Nephron (organoid): ENCODE results near the gene TESK2.

Experiments
- H3K27ac Mint-ChIP-seq, 3 experiments: 2 replicates each; pipeline ENCODE4 v1.8.0; 2020; ENCODE audit warnings: mixed read lengths in 3 of 3, mild to moderate bottlenecking in 2 of 3, moderate library complexity in 1 of 3
- H3K27me3 Mint-ChIP-seq: 2 replicates; pipeline ENCODE4 v1.8.0; 2021; ENCODE audit warnings: low read depth, mild to moderate bottlenecking, moderate library complexity, mixed read lengths
- H3K36me3 Mint-ChIP-seq: 2 replicates; pipeline ENCODE4 v1.8.0; 2020; ENCODE audit warnings: low read depth, mixed read lengths
- H3K4me1 Mint-ChIP-seq: 2 replicates; pipeline ENCODE4 v1.8.0; 2020; ENCODE audit warnings: mixed read lengths
- H3K4me3 Mint-ChIP-seq, 3 experiments: 2 replicates each; pipeline ENCODE4 v1.8.0; 2020; ENCODE audit warnings: mild to moderate bottlenecking in 3 of 3, mixed read lengths in 3 of 3, moderate library complexity in 2 of 3
- H3K9me3 Mint-ChIP-seq: 2 replicates; pipeline ENCODE4 v1.8.0; 2020; ENCODE audit warnings: mixed read lengths
- TF ChIP-seq, protein P1 (sequence below), 3 experiments: fragments of 200-600 bp; sonication (generic); IDR thresholded peaks; one replicate each; pipeline ENCODE4 v1.5.0; 2021; ENCODE audit warnings: antibody characterized with exemption in 3 of 3; ENCODE audit not compliant: unreplicated experiment in 3 of 3

TESK2 gene

DNA sequence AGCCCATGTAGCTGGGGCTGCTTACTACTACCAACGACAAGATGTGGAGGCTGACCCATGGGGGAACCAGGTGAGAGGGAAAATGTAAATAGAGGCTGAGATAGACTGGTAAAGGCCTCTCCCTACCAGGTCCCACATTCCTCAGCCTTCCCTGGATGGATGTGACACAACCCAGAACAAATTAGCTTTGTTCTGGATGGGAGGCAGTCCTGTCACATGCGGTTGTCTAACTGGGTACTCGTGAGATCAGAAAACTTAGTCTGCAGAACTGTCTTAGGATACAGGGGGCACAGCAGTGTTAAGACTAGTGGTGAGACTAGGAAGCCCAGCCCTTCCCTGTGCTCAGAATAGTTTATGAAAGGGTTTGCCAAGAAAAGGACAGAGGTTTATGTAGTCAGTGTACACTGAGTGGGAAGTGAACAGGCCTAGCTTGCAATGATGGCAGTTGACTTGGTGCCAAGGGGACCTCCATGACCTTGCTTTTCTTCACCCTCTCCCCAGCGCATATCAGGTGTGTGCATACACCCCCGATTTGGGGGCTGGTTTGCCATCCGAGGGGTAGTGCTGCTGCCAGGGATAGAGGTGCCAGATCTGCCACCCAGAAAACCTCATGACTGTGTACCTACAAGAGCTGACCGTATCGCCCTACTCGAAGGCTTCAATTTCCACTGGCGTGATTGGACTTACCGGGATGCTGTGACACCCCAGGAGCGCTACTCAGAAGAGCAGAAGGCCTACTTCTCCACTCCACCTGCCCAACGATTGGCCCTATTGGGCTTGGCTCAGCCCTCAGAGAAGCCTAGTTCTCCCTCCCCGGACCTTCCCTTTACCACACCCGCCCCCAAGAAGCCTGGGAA, 17.6 kb upstream of the TESK2 start:
- Mint-ChIP-seq H3K27ac (no peak overlapping the region), H3K4me1 (peaks cover 10% of the 10 kb centered on the region), H3K9me3 (no peaks in the 10 kb centered on the region), H3K4me3 (no peak overlapping the region), H3K27me3 (no peaks in the 10 kb centered on the region), H3K36me3 (peaks cover 37% of the 10 kb centered on the region)
- TF ChIP-seq, protein P1, sequence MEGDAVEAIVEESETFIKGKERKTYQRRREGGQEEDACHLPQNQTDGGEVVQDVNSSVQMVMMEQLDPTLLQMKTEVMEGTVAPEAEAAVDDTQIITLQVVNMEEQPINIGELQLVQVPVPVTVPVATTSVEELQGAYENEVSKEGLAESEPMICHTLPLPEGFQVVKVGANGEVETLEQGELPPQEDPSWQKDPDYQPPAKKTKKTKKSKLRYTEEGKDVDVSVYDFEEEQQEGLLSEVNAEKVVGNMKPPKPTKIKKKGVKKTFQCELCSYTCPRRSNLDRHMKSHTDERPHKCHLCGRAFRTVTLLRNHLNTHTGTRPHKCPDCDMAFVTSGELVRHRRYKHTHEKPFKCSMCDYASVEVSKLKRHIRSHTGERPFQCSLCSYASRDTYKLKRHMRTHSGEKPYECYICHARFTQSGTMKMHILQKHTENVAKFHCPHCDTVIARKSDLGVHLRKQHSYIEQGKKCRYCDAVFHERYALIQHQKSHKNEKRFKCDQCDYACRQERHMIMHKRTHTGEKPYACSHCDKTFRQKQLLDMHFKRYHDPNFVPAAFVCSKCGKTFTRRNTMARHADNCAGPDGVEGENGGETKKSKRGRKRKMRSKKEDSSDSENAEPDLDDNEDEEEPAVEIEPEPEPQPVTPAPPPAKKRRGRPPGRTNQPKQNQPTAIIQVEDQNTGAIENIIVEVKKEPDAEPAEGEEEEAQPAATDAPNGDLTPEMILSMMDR (IDR thresholded peaks at IDR 0.05; ENCODE audit: unreplicated experiment in 3 of 3) = no peak

GRCh38 chr1:45507893-45508292, 16.9 kb upstream of the TESK2 start:
- no peak overlapping the region for H3K4me3 Mint-ChIP-seq

GRCh38 chr1:45507195-45507594, 16.2 kb upstream of the TESK2 start:
- H3K27ac Mint-ChIP-seq = no peak overlapping the region
- H3K9me3 Mint-ChIP-seq = no peaks in the 10 kb centered on the region
- TF ChIP-seq, protein P1 (IDR thresholded peaks at IDR 0.05; ENCODE audit: unreplicated experiment in 3 of 3) = no peak
- H3K4me1 Mint-ChIP-seq = no peaks in the 10 kb centered on the region
- H3K27me3 Mint-ChIP-seq = no peaks in the 10 kb centered on the region
- H3K36me3 Mint-ChIP-seq = peaks cover 28% of the 10 kb centered on the region
- H3K4me3 Mint-ChIP-seq = no peak overlapping the region

More at GRCh38 chr1:45507893-45508292, 16.9 kb upstream of the TESK2 start:
- peaks cover 31% of the 10 kb centered on the region for H3K36me3 Mint-ChIP-seq
- no peaks in the 10 kb centered on the region for H3K9me3 Mint-ChIP-seq
- H3K4me1 Mint-ChIP-seq = peaks cover 4% of the 10 kb centered on the region
- H3K27ac Mint-ChIP-seq = no peak overlapping the region
- H3K27me3 Mint-ChIP-seq = no peaks in the 10 kb centered on the region
- TF ChIP-seq, protein P1 (IDR thresholded peaks at IDR 0.05; ENCODE audit: unreplicated experiment in 3 of 3) = no peak

GRCh38 chr1:45503462-45504360, 12.7 kb upstream of the TESK2 start:
- Mint-ChIP-seq H3K4me3 (peak overlapping the region in 1 of 3 experiments; percentile 31), H3K9me3 (no peaks in the 10 kb centered on the region), H3K27ac (no peak overlapping the region), H3K27me3 (no peaks in the 10 kb centered on the region), H3K36me3 (peaks cover 5% of the 10 kb centered on the region), H3K4me1 (peaks cover 24% of the 10 kb centered on the region)
- TF ChIP-seq, protein P1 (IDR thresholded peaks at IDR 0.05; ENCODE audit: unreplicated experiment in 3 of 3) = no peak

GRCh38 chr1:45501505-45501859, 10.5 kb upstream of the TESK2 start:
- peak overlapping the region; percentile 65 to 94 (median 74) for H3K4me3 Mint-ChIP-seq
- H3K27ac Mint-ChIP-seq = peak overlapping the region in 1 of 3 experiments; percentile 25
- H3K4me1 Mint-ChIP-seq = peaks cover 28% of the 10 kb centered on the region
- H3K36me3 Mint-ChIP-seq = peaks cover 2% of the 10 kb centered on the region
- H3K27me3 Mint-ChIP-seq = no peaks in the 10 kb centered on the region
- H3K9me3 Mint-ChIP-seq = no peaks in the 10 kb centered on the region
- TF ChIP-seq, protein P1 (IDR thresholded peaks at IDR 0.05; ENCODE audit: unreplicated experiment in 3 of 3) = no peak
